Left lobe of liver (tissue), 2 donors: Measurements from ENCODE around the gene EFCAB6. TPM values are rescaled to one million over a fixed set of nuclear protein-coding genes. Genes with fewer than 3 reads are reported as not detected.

Source experiments
- ATAC-seq: fragments of 200-7000 bp; cut with Tn5 transposase; one replicate; pipeline ENCODE4 v1.9.1; 2020; ENCODE audit warnings: mild to moderate bottlenecking, moderate library complexity
- DNase-seq: peaks from one replicate; pipeline ENCODE4 v3.0.0-alpha.2; 2020; ENCODE audit warnings: low spot score
- total RNA-seq: library from RNA; stranded (reverse); gene quantifications from one replicate; pipeline ENCODE4 v1.2.1, GENCODE V29; 2021
- donor health status: DM: no; HTN: no; CAD: no; lungs with moderate emphysema.
- donor health status: DM: no; HTN: yes; CAD: no.

Gene EFCAB6
- total RNA-seq, 1 donor from 2014 or later, result 0.45 TPM

GRCh38 chr22:43600265-43600664 lies 211.8 kb downstream of the EFCAB6 start:
- DNase-seq, result no peak
- ATAC-seq, result no peak

GRCh38 chr22:43592476-43592875 lies 219.6 kb downstream of the EFCAB6 start:
- ATAC-seq (peak; percentile 51), DNase-seq (no peak)

- no peak for DNase-seq
- no peak for ATAC-seq
Observed at GRCh38 chr22:43591380-43591779, 220.7 kb downstream of the EFCAB6 start.

GRCh38 chr22:43587574-43587973 lies 224.5 kb downstream of the EFCAB6 start:
- no peak for ATAC-seq
- DNase-seq, result no peak

- no peak for ATAC-seq
- no peak for DNase-seq
Observed at GRCh38 chr22:43583501-43583900, 228.6 kb downstream of the EFCAB6 start.

- ATAC-seq, result no peak
- DNase-seq, result no peak
Observed at GRCh38 chr22:43582394-43582793, 229.7 kb downstream of the EFCAB6 start.

- DNase-seq (no peak), ATAC-seq (no peak)
Observed at GRCh38 chr22:43580271-43580750, 231.8 kb downstream of the EFCAB6 start.

- DNase-seq (no peak), ATAC-seq (no peak)
Observed at GRCh38 chr22:43574738-43575137, 237.4 kb downstream of the EFCAB6 start.

GRCh38 chr22:43572710-43573109 lies 239.4 kb downstream of the EFCAB6 start:
- no peak for ATAC-seq
- DNase-seq, result no peak

- no peak for DNase-seq
- ATAC-seq, result no peak
Observed at GRCh38 chr22:43571181-43571580, 240.9 kb downstream of the EFCAB6 start.

- ATAC-seq (no peak), DNase-seq (no peak)
Observed at GRCh38 chr22:43570531-43571165, 241.5 kb downstream of the EFCAB6 start.

- no peak for DNase-seq
- ATAC-seq, result no peak
Observed at GRCh38 chr22:43569111-43569510, 243.0 kb downstream of the EFCAB6 start.

- no peak for ATAC-seq
Observed at GRCh38 chr22:43567691-43568324, 244.3 kb downstream of the EFCAB6 start.

GRCh38 chr22:43566561-43567332 lies 245.4 kb downstream of the EFCAB6 start:
- no peak for ATAC-seq
- no peak for DNase-seq

More at GRCh38 chr22:43567691-43568324, 244.3 kb downstream of the EFCAB6 start:
- no peak for DNase-seq

GRCh38 chr22:43566021-43566420 lies 246.1 kb downstream of the EFCAB6 start:
- ATAC-seq, result peak; percentile 92
- DNase-seq, result peak; percentile 79

GRCh38 chr22:43564859-43565258 lies 247.2 kb downstream of the EFCAB6 start:
- ATAC-seq (no peak), DNase-seq (no peak)

GRCh38 chr22:43563571-43563970 lies 248.5 kb downstream of the EFCAB6 start:
- no peak for ATAC-seq
- DNase-seq, result no peak

GRCh38 chr22:43562843-43563242 lies 249.3 kb downstream of the EFCAB6 start:
- ATAC-seq (no peak), DNase-seq (no peak)

GRCh38 chr22:43561415-43562178 lies 250.5 kb downstream of the EFCAB6 start:
- DNase-seq (no peak), ATAC-seq (no peak)

- ATAC-seq (no peak), DNase-seq (no peak)
Observed at GRCh38 chr22:43560651-43561050, 251.5 kb downstream of the EFCAB6 start.
